ENCODE data around the gene HMGXB4. TPM values are rescaled to one million over a fixed set of nuclear protein-coding genes. Genes with fewer than 3 reads are reported as not detected.

The HMGXB4 gene
- total and polyA plus RNA-seq, 2 of the 13 experiments (the other 11 are each of a cell fraction or from before 2014, with no cell fraction given), result 13.9 to 16.3 TPM

DNA sequence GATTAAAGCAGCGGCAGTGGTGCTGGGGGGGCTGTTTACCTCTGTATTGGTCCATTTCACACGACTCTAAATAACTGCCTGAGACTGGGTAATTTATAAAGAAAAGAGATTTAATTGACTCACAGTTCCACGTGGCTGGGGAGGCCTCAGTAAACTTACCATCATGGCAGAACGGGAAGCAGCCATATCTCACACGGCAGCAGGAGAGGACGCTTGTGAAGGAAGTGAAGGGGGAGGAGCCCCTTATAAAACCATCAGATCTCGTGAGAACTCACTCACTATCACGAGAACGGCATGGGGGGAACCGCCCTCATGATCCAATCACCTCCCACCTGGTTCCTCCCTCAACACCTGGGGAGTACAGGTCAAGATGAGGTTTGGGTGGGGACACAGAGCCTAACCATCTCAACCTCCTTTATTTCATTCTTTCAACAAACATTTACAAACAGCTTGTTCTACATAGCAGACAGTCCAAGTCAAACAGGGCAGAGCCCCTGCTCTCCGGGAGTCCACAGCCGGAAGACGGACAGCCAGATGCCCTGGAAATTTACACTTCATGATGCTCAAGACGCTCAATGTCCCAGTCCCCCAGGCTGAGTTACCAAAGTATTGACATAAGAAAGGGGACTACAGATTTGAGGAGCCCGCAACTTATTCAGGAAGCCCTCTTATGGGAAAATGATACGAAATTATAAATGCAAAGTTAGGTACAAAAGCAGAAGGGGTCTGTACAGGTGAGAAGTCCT lies 26.3 kb upstream of the HMGXB4 start (continued):
- TF ChIP-seq MXD1 (CRISPR knock-in tag; IDR thresholded peaks at IDR 0.05) (no peak), KDM2A (CRISPR knock-in tag; IDR thresholded peaks at IDR 0.05; ENCODE audit: borderline replicate concordance, low read depth) (no peak), HES4 (CRISPR knock-in tag; IDR thresholded peaks at IDR 0.05; ENCODE audit: borderline replicate concordance) (no peak), NFIC (IDR thresholded peaks at IDR 0.05; ENCODE audit: low read length) (no peak), ZNF407 (CRISPR knock-in tag; IDR thresholded peaks at IDR 0.05; ENCODE audit: not compliant biosample characterization) (no peak), ZBTB7A (CRISPR knock-in tag; IDR thresholded peaks at IDR 0.05) (no peak), XRCC5 (optimal IDR thresholded peaks at IDR 0.05; ENCODE audit: low read length) (no peak), MXI1 (IDR thresholded peaks at IDR 0.05; ENCODE audit: borderline replicate concordance, low read depth, low read length) (0 out of 3 replicates have a peak, but pooled peaks have one; percentile 15), STAG1 (CRISPR knock-in tag; IDR thresholded peaks at IDR 0.05) (no peak), ZFP36L1 (CRISPR knock-in tag; IDR thresholded peaks at IDR 0.05) (no peak), RCOR2 (CRISPR knock-in tag; IDR thresholded peaks at IDR 0.05) (no peak), ARNT2 (CRISPR knock-in tag; IDR thresholded peaks at IDR 0.05; ENCODE audit: low read depth) (no peak), TFDP1 (CRISPR knock-in tag; IDR thresholded peaks at IDR 0.05; ENCODE audit: borderline replicate concordance) (no peak), CHD2 (IDR thresholded peaks at IDR 0.05; ENCODE audit: low read depth, low read length) (peak; percentile 95)
- TF ChIP-seq, protein P1, sequence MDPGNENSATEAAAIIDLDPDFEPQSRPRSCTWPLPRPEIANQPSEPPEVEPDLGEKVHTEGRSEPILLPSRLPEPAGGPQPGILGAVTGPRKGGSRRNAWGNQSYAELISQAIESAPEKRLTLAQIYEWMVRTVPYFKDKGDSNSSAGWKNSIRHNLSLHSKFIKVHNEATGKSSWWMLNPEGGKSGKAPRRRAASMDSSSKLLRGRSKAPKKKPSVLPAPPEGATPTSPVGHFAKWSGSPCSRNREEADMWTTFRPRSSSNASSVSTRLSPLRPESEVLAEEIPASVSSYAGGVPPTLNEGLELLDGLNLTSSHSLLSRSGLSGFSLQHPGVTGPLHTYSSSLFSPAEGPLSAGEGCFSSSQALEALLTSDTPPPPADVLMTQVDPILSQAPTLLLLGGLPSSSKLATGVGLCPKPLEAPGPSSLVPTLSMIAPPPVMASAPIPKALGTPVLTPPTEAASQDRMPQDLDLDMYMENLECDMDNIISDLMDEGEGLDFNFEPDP (CRISPR knock-in tag; conservative IDR thresholded peaks at IDR 0.05), result no peak
- TF ChIP-seq, protein P2, sequence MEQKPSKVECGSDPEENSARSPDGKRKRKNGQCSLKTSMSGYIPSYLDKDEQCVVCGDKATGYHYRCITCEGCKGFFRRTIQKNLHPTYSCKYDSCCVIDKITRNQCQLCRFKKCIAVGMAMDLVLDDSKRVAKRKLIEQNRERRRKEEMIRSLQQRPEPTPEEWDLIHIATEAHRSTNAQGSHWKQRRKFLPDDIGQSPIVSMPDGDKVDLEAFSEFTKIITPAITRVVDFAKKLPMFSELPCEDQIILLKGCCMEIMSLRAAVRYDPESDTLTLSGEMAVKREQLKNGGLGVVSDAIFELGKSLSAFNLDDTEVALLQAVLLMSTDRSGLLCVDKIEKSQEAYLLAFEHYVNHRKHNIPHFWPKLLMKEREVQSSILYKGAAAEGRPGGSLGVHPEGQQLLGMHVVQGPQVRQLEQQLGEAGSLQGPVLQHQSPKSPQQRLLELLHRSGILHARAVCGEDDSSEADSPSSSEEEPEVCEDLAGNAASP (CRISPR knock-in tag; IDR thresholded peaks at IDR 0.05; ENCODE audit: borderline replicate concordance), result no peak

Data from HepG2 (cell line).